ENCODE data around the gene CSF3. TPM values are rescaled to one million over a fixed set of nuclear protein-coding genes. Genes with fewer than 3 reads are reported as not detected.

CSF3 gene
- not detected in 3 replicates for total RNA-seq

GRCh38 chr17:40015005-40015997, at the start of gene CSF3:
Gene CSF3, plus strand, starts transcription at chr17:40015440. Its CDS starts 35 bp downstream, at chr17:40015475.
- H3K4me1 Mint-ChIP-seq: peaks cover 8% of the 10 kb centered on the region
- no peak within 1 kb of the TSS for H3K4me3 Mint-ChIP-seq
- TF ChIP-seq CTCF (IDR thresholded peaks at IDR 0.05; ENCODE audit: unreplicated experiment): no peak
- no peaks in the 10 kb centered on the region for H3K27me3 Mint-ChIP-seq (ENCODE audit: low read depth)
- no peaks in the 10 kb centered on the region for H3K9me3 Mint-ChIP-seq
- DNase-seq (ENCODE audit: low spot score in 2 of 2, unreplicated experiment in 2 of 2): no peak
- H3K27ac Mint-ChIP-seq: no peak within 1 kb of the TSS
- peaks cover 4% of the 10 kb centered on the region for H3K36me3 Mint-ChIP-seq

GRCh38 chr17:39966771-39967170, 48.5 kb upstream of the CSF3 start:
- H3K27ac Mint-ChIP-seq: no peak overlapping the region
- no peak overlapping the region for H3K4me3 Mint-ChIP-seq
- DNase-seq (ENCODE audit: low spot score in 2 of 2, unreplicated experiment in 2 of 2): no peak
- H3K4me1 Mint-ChIP-seq: peaks cover 2% of the 10 kb centered on the region
- H3K9me3 Mint-ChIP-seq: no peaks in the 10 kb centered on the region
- peaks cover 61% of the 10 kb centered on the region for H3K27me3 Mint-ChIP-seq (ENCODE audit: low read depth)
- TF ChIP-seq CTCF (IDR thresholded peaks at IDR 0.05; ENCODE audit: unreplicated experiment): no peak
- no peaks in the 10 kb centered on the region for H3K36me3 Mint-ChIP-seq

- peaks cover 69% of the 10 kb centered on the region for H3K27me3 Mint-ChIP-seq (ENCODE audit: low read depth)
- no peak overlapping the region for H3K4me3 Mint-ChIP-seq
- no peak for DNase-seq (ENCODE audit: low spot score in 2 of 2, unreplicated experiment in 2 of 2)
- H3K4me1 Mint-ChIP-seq: peaks cover 8% of the 10 kb centered on the region
- no peaks in the 10 kb centered on the region for H3K36me3 Mint-ChIP-seq
- no peaks in the 10 kb centered on the region for H3K9me3 Mint-ChIP-seq
- no peak for TF ChIP-seq CTCF (IDR thresholded peaks at IDR 0.05; ENCODE audit: unreplicated experiment)
- no peak overlapping the region for H3K27ac Mint-ChIP-seq
These were observed 46.5 kb upstream of the CSF3 start for GRCh38 chr17:39968761-39969160.

GRCh38 chr17:39969375-39969774, 45.9 kb upstream of the CSF3 start:
- no peaks in the 10 kb centered on the region for H3K36me3 Mint-ChIP-seq
- no peak for TF ChIP-seq CTCF (IDR thresholded peaks at IDR 0.05; ENCODE audit: unreplicated experiment)
- no peak overlapping the region for H3K27ac Mint-ChIP-seq
- no peak for DNase-seq (ENCODE audit: low spot score in 2 of 2, unreplicated experiment in 2 of 2)
- no peak overlapping the region for H3K4me3 Mint-ChIP-seq
- H3K9me3 Mint-ChIP-seq: no peaks in the 10 kb centered on the region
- peaks cover 72% of the 10 kb centered on the region for H3K27me3 Mint-ChIP-seq (ENCODE audit: low read depth)
- peaks cover 8% of the 10 kb centered on the region for H3K4me1 Mint-ChIP-seq

- no peaks in the 10 kb centered on the region for H3K9me3 Mint-ChIP-seq
- peaks cover 67% of the 10 kb centered on the region for H3K27me3 Mint-ChIP-seq (ENCODE audit: low read depth)
- H3K36me3 Mint-ChIP-seq: no peaks in the 10 kb centered on the region
- no peak overlapping the region for H3K27ac Mint-ChIP-seq
- H3K4me1 Mint-ChIP-seq: peaks cover 8% of the 10 kb centered on the region
- no peak for DNase-seq (ENCODE audit: low spot score in 2 of 2, unreplicated experiment in 2 of 2)
- no peak overlapping the region for H3K4me3 Mint-ChIP-seq
- no peak for TF ChIP-seq CTCF (IDR thresholded peaks at IDR 0.05; ENCODE audit: unreplicated experiment)
These were observed 45.0 kb upstream of the CSF3 start for GRCh38 chr17:39970157-39970692.
